ENCODE data around the gene TRMU.

Gene TRMU

GRCh38 chr22:46335201-46336118 lies at the start of gene TRMU:
TSS of gene TRMU (plus strand) at chr22:46335714. CDS start at chr22:46335765, 51 bp downstream.
- Histone ChIP-seq H3K4me1 (ENCODE audit: control insufficient read depth in 1 of 2, insufficient read depth in 2 of 2, low read length in 2 of 2) (peaks cover 9 to 14% of the 10 kb centered on the region in 2 donors), H3K27ac (ENCODE audit: low read length) (peak within 1 kb of the TSS; percentile 72), H3K27me3 (ENCODE audit: low read depth, low read length) (no peaks in the 10 kb centered on the region), H3K9me3 (ENCODE audit: control insufficient read depth in 1 of 2, low read length in 2 of 2) (no peaks in the 10 kb centered on the region), H3K4me3 (ENCODE audit: low read depth in 1 of 2, low read length in 2 of 2) (peak within 1 kb of the TSS; percentile 70 to 97), H3K36me3 (ENCODE audit: control insufficient read depth in 1 of 2, insufficient read depth in 2 of 2, low read length in 2 of 2) (peaks cover 19 to 25% of the 10 kb centered on the region in 2 donors)

GRCh38 chr22:46286006-46286405 lies 49.5 kb upstream of the TRMU start:
- Histone ChIP-seq H3K4me3 (ENCODE audit: low read depth in 1 of 2, low read length in 2 of 2) (no peak overlapping the region), H3K9me3 (ENCODE audit: control insufficient read depth in 1 of 2, low read length in 2 of 2) (no peaks in the 10 kb centered on the region), H3K4me1 (ENCODE audit: control insufficient read depth in 1 of 2, insufficient read depth in 2 of 2, low read length in 2 of 2) (no peaks in the 10 kb centered on the region), H3K27ac (ENCODE audit: low read length) (no peak overlapping the region), H3K27me3 (ENCODE audit: low read depth, low read length) (no peaks in the 10 kb centered on the region), H3K36me3 (ENCODE audit: control insufficient read depth in 1 of 2, insufficient read depth in 2 of 2, low read length in 2 of 2) (peaks cover 29 to 78% of the 10 kb centered on the region in 2 donors)

GRCh38 chr22:46286941-46287872 lies 48.3 kb upstream of the TRMU start:
- no peaks in the 10 kb centered on the region for H3K4me1 ChIP-seq (ENCODE audit: control insufficient read depth in 1 of 2, insufficient read depth in 2 of 2, low read length in 2 of 2)
- H3K4me3 ChIP-seq (ENCODE audit: low read depth in 1 of 2, low read length in 2 of 2), result peak overlapping the region in 1 of 2 donors; percentile 23
- H3K9me3 ChIP-seq (ENCODE audit: control insufficient read depth in 1 of 2, low read length in 2 of 2), result no peaks in the 10 kb centered on the region
- no peaks in the 10 kb centered on the region for H3K27me3 ChIP-seq (ENCODE audit: low read depth, low read length)
- peaks cover 18 to 78% of the 10 kb centered on the region in 2 donors for H3K36me3 ChIP-seq (ENCODE audit: control insufficient read depth in 1 of 2, insufficient read depth in 2 of 2, low read length in 2 of 2)
- H3K27ac ChIP-seq (ENCODE audit: low read length), result peak overlapping the region; percentile 39

GRCh38 chr22:46287873-46288751 lies 47.4 kb upstream of the TRMU start:
- peak overlapping the region; percentile 39 for H3K27ac ChIP-seq (ENCODE audit: low read length)
- H3K27me3 ChIP-seq (ENCODE audit: low read depth, low read length), result no peaks in the 10 kb centered on the region
- no peaks in the 10 kb centered on the region for H3K9me3 ChIP-seq (ENCODE audit: control insufficient read depth in 1 of 2, low read length in 2 of 2)
- H3K36me3 ChIP-seq (ENCODE audit: control insufficient read depth in 1 of 2, insufficient read depth in 2 of 2, low read length in 2 of 2), result peaks cover 23 to 78% of the 10 kb centered on the region in 2 donors
- peak overlapping the region in 1 of 2 donors; percentile 23 for H3K4me3 ChIP-seq (ENCODE audit: low read depth in 1 of 2, low read length in 2 of 2)
- H3K4me1 ChIP-seq (ENCODE audit: control insufficient read depth in 1 of 2, insufficient read depth in 2 of 2, low read length in 2 of 2), result no peaks in the 10 kb centered on the region

DNA sequence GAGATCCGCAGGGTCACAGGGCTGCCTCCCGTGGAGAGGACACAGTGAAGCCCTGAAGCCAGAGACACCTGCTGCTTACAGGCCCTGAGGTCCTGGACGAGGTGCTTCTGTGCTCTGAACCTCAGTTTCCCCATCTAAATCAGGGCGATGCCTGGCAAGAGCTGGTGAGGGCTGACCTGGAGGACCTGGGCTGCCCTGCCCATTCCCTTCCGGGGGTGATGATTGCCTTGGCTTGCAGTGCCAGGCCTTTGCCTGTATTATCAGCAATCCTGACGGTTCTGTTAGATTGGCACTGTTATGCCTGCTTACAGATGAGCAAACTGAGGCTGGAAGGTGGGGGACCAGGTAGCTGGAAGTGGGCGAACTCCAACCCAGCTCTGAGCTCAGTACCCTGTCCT lies 46.7 kb upstream of the TRMU start:
- Histone ChIP-seq H3K27ac (ENCODE audit: low read length) (no peak overlapping the region), H3K27me3 (ENCODE audit: low read depth, low read length) (no peaks in the 10 kb centered on the region), H3K4me1 (ENCODE audit: control insufficient read depth in 1 of 2, insufficient read depth in 2 of 2, low read length in 2 of 2) (no peaks in the 10 kb centered on the region), H3K9me3 (ENCODE audit: control insufficient read depth in 1 of 2, low read length in 2 of 2) (no peaks in the 10 kb centered on the region), H3K4me3 (ENCODE audit: low read depth in 1 of 2, low read length in 2 of 2) (no peak overlapping the region), H3K36me3 (ENCODE audit: control insufficient read depth in 1 of 2, insufficient read depth in 2 of 2, low read length in 2 of 2) (peaks cover 24 to 76% of the 10 kb centered on the region in 2 donors)

- Histone ChIP-seq H3K4me1 (ENCODE audit: control insufficient read depth in 1 of 2, insufficient read depth in 2 of 2, low read length in 2 of 2) (no peaks in the 10 kb centered on the region), H3K27me3 (ENCODE audit: low read depth, low read length) (no peaks in the 10 kb centered on the region), H3K36me3 (ENCODE audit: control insufficient read depth in 1 of 2, insufficient read depth in 2 of 2, low read length in 2 of 2) (peaks cover 19 to 71% of the 10 kb centered on the region in 2 donors), H3K9me3 (ENCODE audit: control insufficient read depth in 1 of 2, low read length in 2 of 2) (no peaks in the 10 kb centered on the region), H3K27ac (ENCODE audit: low read length) (no peak overlapping the region), H3K4me3 (ENCODE audit: low read depth in 1 of 2, low read length in 2 of 2) (no peak overlapping the region)
Measured at GRCh38 chr22:46289244-46289891, 46.1 kb upstream of the TRMU start.

GRCh38 chr22:46290121-46290842 lies 45.2 kb upstream of the TRMU start:
- H3K4me1 ChIP-seq (ENCODE audit: control insufficient read depth in 1 of 2, insufficient read depth in 2 of 2, low read length in 2 of 2), result no peaks in the 10 kb centered on the region
- no peak overlapping the region for H3K4me3 ChIP-seq (ENCODE audit: low read depth in 1 of 2, low read length in 2 of 2)
- H3K27ac ChIP-seq (ENCODE audit: low read length), result no peak overlapping the region
- H3K36me3 ChIP-seq (ENCODE audit: control insufficient read depth in 1 of 2, insufficient read depth in 2 of 2, low read length in 2 of 2), result peaks cover 12 to 63% of the 10 kb centered on the region in 2 donors
- H3K27me3 ChIP-seq (ENCODE audit: low read depth, low read length), result no peaks in the 10 kb centered on the region
- no peaks in the 10 kb centered on the region for H3K9me3 ChIP-seq (ENCODE audit: control insufficient read depth in 1 of 2, low read length in 2 of 2)

GRCh38 chr22:46290843-46291785 lies 44.4 kb upstream of the TRMU start:
- H3K4me3 ChIP-seq (ENCODE audit: low read depth in 1 of 2, low read length in 2 of 2), result no peak overlapping the region
- peaks cover 11 to 59% of the 10 kb centered on the region in 2 donors for H3K36me3 ChIP-seq (ENCODE audit: control insufficient read depth in 1 of 2, insufficient read depth in 2 of 2, low read length in 2 of 2)
- no peaks in the 10 kb centered on the region for H3K27me3 ChIP-seq (ENCODE audit: low read depth, low read length)
- peaks cover 0 to 8% of the 10 kb centered on the region in 2 donors for H3K4me1 ChIP-seq (ENCODE audit: control insufficient read depth in 1 of 2, insufficient read depth in 2 of 2, low read length in 2 of 2)
- H3K9me3 ChIP-seq (ENCODE audit: control insufficient read depth in 1 of 2, low read length in 2 of 2), result no peaks in the 10 kb centered on the region
- H3K27ac ChIP-seq (ENCODE audit: low read length), result no peak overlapping the region

DNA sequence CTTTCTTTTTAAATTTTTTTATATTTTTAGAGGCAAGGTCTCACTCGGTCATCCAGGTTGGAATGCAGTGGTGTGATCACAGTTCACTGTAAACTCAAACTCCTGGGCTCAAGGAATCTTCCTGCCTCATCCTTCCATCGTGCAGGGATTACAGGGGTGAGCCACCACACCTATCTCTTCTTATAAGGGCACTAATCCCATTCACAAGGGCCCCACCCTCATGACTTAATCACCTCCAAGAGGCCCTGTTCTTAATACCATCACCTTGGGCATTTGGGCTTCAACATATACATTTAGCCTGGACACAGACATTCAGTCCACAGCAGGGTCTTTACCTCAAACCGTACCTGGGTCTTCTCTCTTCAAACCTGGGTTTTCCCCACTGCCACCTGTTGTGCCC lies 43.3 kb upstream of the TRMU start:
- Histone ChIP-seq H3K4me1 (ENCODE audit: control insufficient read depth in 1 of 2, insufficient read depth in 2 of 2, low read length in 2 of 2) (peaks cover 0 to 14% of the 10 kb centered on the region in 2 donors), H3K4me3 (ENCODE audit: low read depth in 1 of 2, low read length in 2 of 2) (no peak overlapping the region), H3K36me3 (ENCODE audit: control insufficient read depth in 1 of 2, insufficient read depth in 2 of 2, low read length in 2 of 2) (peaks cover 11 to 50% of the 10 kb centered on the region in 2 donors), H3K9me3 (ENCODE audit: control insufficient read depth in 1 of 2, low read length in 2 of 2) (no peaks in the 10 kb centered on the region), H3K27me3 (ENCODE audit: low read depth, low read length) (no peaks in the 10 kb centered on the region), H3K27ac (ENCODE audit: low read length) (no peak overlapping the region)

Data from muscle layer of duodenum (tissue), 2 donors.